K562 (cell line): ENCODE measurements around the gene PLEKHN1. TPM values are rescaled to one million over a fixed set of nuclear protein-coding genes. Genes with fewer than 3 reads are reported as not detected.

Source experiments
- ARHGAP35 ChIP-seq: fragments of 450-650 bp; IDR thresholded peaks from 2 replicates; pipeline ENCODE4 v1.6.1; 2018; ENCODE audit not compliant: partially characterized antibody
- CBX8 ChIP-seq: fragments of 200-600 bp; sonication (generic); IDR thresholded peaks from 2 replicates; pipeline ENCODE4 v1.6.1; 2012; ENCODE audit warnings: borderline replicate concordance, mixed run types, low read depth, mild to moderate bottlenecking, moderate library complexity, mixed read lengths, low read length, control low read depth, inconsistent platforms; ENCODE audit not compliant: poor library complexity, severe bottlenecking; ENCODE audit errors: extremely low read depth
- CLOCK ChIP-seq: fragments of 250-450 bp; sonication (Bioruptor Pico); IDR thresholded peaks from 2 replicates; pipeline ENCODE4 v1.4.0; 2020; ENCODE audit warnings: mild to moderate bottlenecking, moderate library complexity, borderline replicate concordance
- CREM ChIP-seq: IDR thresholded peaks from 2 replicates; pipeline ENCODE4 v1.6.1; 2014; ENCODE audit warnings: antibody characterized with exemption, low read depth
- EWSR1 ChIP-seq: fragments of 450-650 bp; IDR thresholded peaks from 2 replicates; pipeline ENCODE4 v1.6.1; 2018; ENCODE audit warnings: borderline replicate concordance, mild to moderate bottlenecking, low read depth, moderate library complexity; ENCODE audit not compliant: partially characterized antibody
- FOXA1 ChIP-seq: fragments of 450-650 bp; IDR thresholded peaks from 2 replicates; pipeline ENCODE4 v1.6.1; 2016; ENCODE audit warnings: mild to moderate bottlenecking, borderline replicate concordance
- MIER1 ChIP-seq: fragments of 450-650 bp; IDR thresholded peaks from 2 replicates; pipeline ENCODE4 v1.6.1; 2016; ENCODE audit warnings: antibody characterized with exemption, mild to moderate bottlenecking, low read depth
- NELFE ChIP-seq: IDR thresholded peaks from 2 replicates; pipeline ENCODE4 v1.6.1; 2011; ENCODE audit warnings: mild to moderate bottlenecking; ENCODE audit not compliant: insufficient read depth, insufficient read length
- NRF1 ChIP-seq, 2 experiments: fragments of 450-650 bp; IDR thresholded peaks in 1 of 2; conservative IDR thresholded peaks in 1 of 2; 2 replicates each; pipeline ENCODE4 v1.6.1; 2014; ENCODE audit warnings: mild to moderate bottlenecking in 2 of 2
- POLR2B ChIP-seq: fragments of 450-650 bp; IDR thresholded peaks from 2 replicates; pipeline ENCODE4 v1.6.1; 2018; ENCODE audit warnings: low read depth; ENCODE audit not compliant: partially characterized antibody
- RERE ChIP-seq: sonication (generic); formaldehyde crosslinking; IDR thresholded peaks from 2 replicates; pipeline ENCODE4 v1.8.0; 2023; ENCODE audit warnings: missing genetic modification reagents, mild to moderate bottlenecking, borderline replicate concordance
- SOX6 ChIP-seq: fragments of 450-650 bp; IDR thresholded peaks from 2 replicates; pipeline ENCODE4 v1.6.1; 2014; ENCODE audit warnings: mild to moderate bottlenecking
- XRCC5 ChIP-seq: fragments of 200-400 bp; formaldehyde crosslinking; IDR thresholded peaks from 2 replicates; pipeline ENCODE4 v1.6.1; 2017; ENCODE audit warnings: low read depth, mild to moderate bottlenecking, low read length
- YY1 ChIP-seq, 3 experiments: IDR thresholded peaks; 2 replicates each; pipeline ENCODE4 v1.6.1; 2011; ENCODE audit warnings: low read length in 2 of 3, mild to moderate bottlenecking in 2 of 3, moderate library complexity in 2 of 3, borderline replicate concordance in 1 of 3, control low read depth in 1 of 3, low read depth in 1 of 3; ENCODE audit not compliant: insufficient read depth in 3 of 3, insufficient replicate concordance in 2 of 3, control insufficient read depth in 1 of 3, insufficient read length in 1 of 3; ENCODE audit errors: extremely low read depth in 1 of 3
- ZEB2 ChIP-seq: fragments of 450-650 bp; IDR thresholded peaks from 2 replicates; pipeline ENCODE4 v1.6.1; 2016
- ZFP91 ChIP-seq: sonication (generic); formaldehyde crosslinking; IDR thresholded peaks from 2 replicates; pipeline ENCODE4 v1.8.0; 2022; ENCODE audit warnings: mild to moderate bottlenecking, missing genetic modification reagents
- polyA plus RNA-seq, 8 experiments: library from polyadenylated mRNA; depleted of rRNA in 4 of 8; stranded (reverse) in 5 of 8; unstranded in 3 of 8; fragments of >200 nt; fragmentation: Nextera tagmentation in 2 of 8; fragmentation: Illumina TruSeq in 1 of 8; extraction: Ambion mirVana in 2 of 8; extraction: Trizol in 1 of 8; gene quantifications; 2 replicates each; pipeline versions ENCODE4 v1.2.1 to v1.2.3, GENCODE V29; 2011 to 2014; ENCODE audit warnings: inconsistent platforms in 1 of 8, missing spikeins in 1 of 8
- total RNA-seq, 7 experiments: library from RNA; depleted of rRNA in 6 of 7; stranded (reverse); fragments of >200 nt in 6 of 7; fragmentation: Illumina TruSeq in 2 of 7; extraction: Trizol in 2 of 7; gene quantifications; 2 replicates each; pipeline versions ENCODE4 v1.2.1 to v1.2.3, GENCODE V29; 2011 to 2021; ENCODE audit warnings: low replicate concordance in 1 of 7

Gene PLEKHN1
- total and polyA plus RNA-seq, 9 of the 15 experiments (the other 6 are each of a cell fraction or from before 2014, with no cell fraction given), result 0.07 to 1.5 (median 0.13) TPM; not detected in 2

- TF ChIP-seq ZFP91 (CRISPR knock-in tag), result peak; percentile 77
- no peak; the same call in 1 of the 2 replicates for TF ChIP-seq XRCC5
- no peak for TF ChIP-seq NELFE
- no peak for TF ChIP-seq MIER1
- no peak for TF ChIP-seq EWSR1
- peak; percentile 81 for TF ChIP-seq ZEB2
- TF ChIP-seq FOXA1, result no peak
- no peak for TF ChIP-seq CBX8
- TF ChIP-seq ARHGAP35, result no peak
- TF ChIP-seq RERE, result peak; percentile 93; the same call in 1 of the 2 replicates
- peak; percentile 86; the same call in 1 of the 2 replicates for TF ChIP-seq CLOCK
- TF ChIP-seq CREM, result peak; percentile 100
- peak; percentile 66 to 77 for TF ChIP-seq NRF1 (conservative IDR thresholded peaks at IDR 0.05 in 1 of 2, IDR thresholded peaks at IDR 0.05 in 1 of 2)
- peak in 1 of 3 experiments; percentile 47 for TF ChIP-seq YY1 (IDR thresholded peaks at IDR 0.05; ENCODE audit: borderline replicate concordance in 1 of 3, control insufficient read depth in 1 of 3, extremely low read depth in 1 of 3, insufficient read depth in 3 of 3, insufficient read length in 1 of 3, insufficient replicate concordance in 2 of 3, low read depth in 1 of 3, low read length in 2 of 3)
- peak; percentile 58 for TF ChIP-seq POLR2B
- peak; percentile 59; the same call in 1 of the 2 replicates for TF ChIP-seq SOX6
Observed at GRCh38 chr1:1000357-1001056, 34.2 kb downstream of the PLEKHN1 start (continued).
